Mucosa of rectum (tissue), 2 donors: ENCODE data around the gene RHOV.
A peak's percentile ranks its signal among the peaks of the same experiment; 100 is the strongest.

Source experiments
- H3K27ac ChIP-seq, 2 donors: one replicate each; pipeline ENCODE4 v1.7.0; 2013; ENCODE audit warnings: inconsistent platforms in 2 of 2, low read depth in 2 of 2, low read length in 2 of 2
- H3K27me3 ChIP-seq, 2 donors: one replicate each; pipeline ENCODE4 v1.7.0; 2013; ENCODE audit warnings: low read length in 2 of 2; ENCODE audit not compliant: control insufficient read depth in 2 of 2, insufficient read depth in 2 of 2
- H3K36me3 ChIP-seq, 2 donors: one replicate each; pipeline ENCODE4 v1.7.0; 2013; ENCODE audit warnings: low read length in 2 of 2; ENCODE audit not compliant: control insufficient read depth in 2 of 2, insufficient read depth in 2 of 2
- H3K4me1 ChIP-seq, 2 donors: one replicate each; pipeline ENCODE4 v1.7.0; 2013; ENCODE audit warnings: low read length in 2 of 2, mild to moderate bottlenecking in 1 of 2; ENCODE audit not compliant: control insufficient read depth in 2 of 2, insufficient read depth in 2 of 2
- H3K4me3 ChIP-seq, 2 donors: one replicate each; pipeline ENCODE4 v1.7.0; 2013; ENCODE audit warnings: low read length in 2 of 2
- H3K9ac ChIP-seq, 2 donors: one replicate each; pipeline ENCODE4 v1.7.0; 2013; ENCODE audit warnings: low read length in 2 of 2, low read depth in 1 of 2, mild to moderate bottlenecking in 1 of 2
- H3K9me3 ChIP-seq, 2 donors: one replicate each; pipeline ENCODE4 v1.7.0; 2013; ENCODE audit warnings: low read length in 2 of 2; ENCODE audit not compliant: control insufficient read depth in 2 of 2
- donor health status: healthy.
- donor health status: Normal muscosa, but diverticular disease.

RHOV gene, protein sequence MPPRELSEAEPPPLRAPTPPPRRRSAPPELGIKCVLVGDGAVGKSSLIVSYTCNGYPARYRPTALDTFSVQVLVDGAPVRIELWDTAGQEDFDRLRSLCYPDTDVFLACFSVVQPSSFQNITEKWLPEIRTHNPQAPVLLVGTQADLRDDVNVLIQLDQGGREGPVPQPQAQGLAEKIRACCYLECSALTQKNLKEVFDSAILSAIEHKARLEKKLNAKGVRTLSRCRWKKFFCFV

GRCh38 chr15:40873694-40874561 lies at the start of gene RHOV:
RHOV (minus strand) TSS chr15:40874234; CDS start chr15:40874139, 95 bp downstream.
- Histone ChIP-seq H3K27ac (peak within 1 kb of the TSS; percentile 65 to 79), H3K4me3 (peak within 1 kb of the TSS; percentile 60 to 65), H3K27me3 (no peaks in the 10 kb centered on the region), H3K4me1 (peaks cover 20 to 27% of the 10 kb centered on the region in 2 donors), H3K9me3 (no peaks in the 10 kb centered on the region), H3K9ac (peak within 1 kb of the TSS; percentile 24 to 56), H3K36me3 (no peaks in the 10 kb centered on the region)

- no peaks in the 10 kb centered on the region for H3K36me3 ChIP-seq
- H3K27ac ChIP-seq: no peak overlapping the region
- peaks cover 13% of the 10 kb centered on the region in 2 donors for H3K27me3 ChIP-seq
- no peaks in the 10 kb centered on the region for H3K9me3 ChIP-seq
- H3K4me1 ChIP-seq: peaks cover 33 to 34% of the 10 kb centered on the region in 2 donors
- no peak overlapping the region for H3K4me3 ChIP-seq
- H3K9ac ChIP-seq: no peak overlapping the region
Measured at GRCh38 chr15:40923551-40923950, 49.5 kb upstream of the RHOV start.

- Histone ChIP-seq H3K9me3 (no peaks in the 10 kb centered on the region), H3K4me1 (peaks cover 28 to 31% of the 10 kb centered on the region in 2 donors), H3K36me3 (no peaks in the 10 kb centered on the region), H3K9ac (no peak overlapping the region), H3K27ac (peak overlapping the region in 1 of 2 donors; percentile 38), H3K4me3 (no peak overlapping the region), H3K27me3 (peaks cover 13% of the 10 kb centered on the region in 2 donors)
Measured at GRCh38 chr15:40922608-40923005, 48.6 kb upstream of the RHOV start.

- Histone ChIP-seq H3K27ac (peak overlapping the region in 1 of 2 donors; percentile 38), H3K4me3 (no peak overlapping the region), H3K4me1 (peaks cover 24 to 28% of the 10 kb centered on the region in 2 donors), H3K9ac (no peak overlapping the region), H3K36me3 (no peaks in the 10 kb centered on the region), H3K27me3 (peaks cover 8 to 10% of the 10 kb centered on the region in 2 donors), H3K9me3 (no peaks in the 10 kb centered on the region)
Measured at GRCh38 chr15:40921949-40922607, 48.0 kb upstream of the RHOV start.

- H3K36me3 ChIP-seq: no peaks in the 10 kb centered on the region
- H3K27ac ChIP-seq: peak overlapping the region in 1 of 2 donors; percentile 23
- H3K27me3 ChIP-seq: no peaks in the 10 kb centered on the region
- H3K9me3 ChIP-seq: no peaks in the 10 kb centered on the region
- no peak overlapping the region for H3K9ac ChIP-seq
- peaks cover 9 to 13% of the 10 kb centered on the region in 2 donors for H3K4me1 ChIP-seq
- no peak overlapping the region for H3K4me3 ChIP-seq
Measured at GRCh38 chr15:40918799-40919392, 44.9 kb upstream of the RHOV start.

DNA sequence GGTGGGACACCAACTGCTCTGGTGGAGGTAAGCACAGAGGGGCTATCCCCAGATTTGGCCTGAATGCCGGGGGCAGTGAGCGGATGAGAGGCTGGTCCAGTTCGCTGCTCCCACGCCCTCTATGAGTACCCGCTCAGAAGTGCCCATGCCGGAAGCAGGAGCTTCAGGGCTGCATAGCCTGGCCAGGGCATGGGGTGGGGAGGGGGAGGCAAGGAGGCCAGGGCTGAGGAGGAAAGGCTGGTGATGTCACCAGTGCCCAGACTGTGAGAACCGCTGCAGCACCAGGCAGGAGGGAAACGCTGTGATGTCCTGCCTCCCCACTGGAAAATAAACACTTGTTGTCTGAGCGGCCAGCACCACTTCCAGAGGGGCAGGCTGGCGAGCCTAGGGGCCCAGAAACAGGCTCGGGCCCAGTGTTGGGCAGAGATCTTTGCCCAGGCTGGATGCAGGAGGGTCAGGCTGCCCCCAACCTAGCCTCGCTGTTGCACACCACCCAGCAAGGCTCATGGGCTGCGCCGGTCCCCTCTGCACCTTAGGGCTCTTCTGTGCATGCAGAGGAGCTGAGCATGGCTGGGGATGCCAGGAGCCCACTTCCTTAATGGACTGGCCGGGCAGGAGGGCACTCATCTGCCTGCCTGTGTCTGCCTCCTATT lies 44.2 kb upstream of the RHOV start:
- H3K27me3 ChIP-seq: no peaks in the 10 kb centered on the region
- H3K4me1 ChIP-seq: peaks cover 9 to 13% of the 10 kb centered on the region in 2 donors
- no peak overlapping the region for H3K4me3 ChIP-seq
- H3K9me3 ChIP-seq: no peaks in the 10 kb centered on the region
- H3K36me3 ChIP-seq: no peaks in the 10 kb centered on the region
- peak overlapping the region in 1 of 2 donors; percentile 23 for H3K27ac ChIP-seq
- no peak overlapping the region for H3K9ac ChIP-seq

GRCh38 chr15:40917585-40917984 lies 43.6 kb upstream of the RHOV start:
- no peak overlapping the region for H3K9ac ChIP-seq
- no peaks in the 10 kb centered on the region for H3K9me3 ChIP-seq
- H3K36me3 ChIP-seq: no peaks in the 10 kb centered on the region
- peaks cover 3 to 7% of the 10 kb centered on the region in 2 donors for H3K4me1 ChIP-seq
- no peaks in the 10 kb centered on the region for H3K27me3 ChIP-seq
- H3K4me3 ChIP-seq: no peak overlapping the region
- H3K27ac ChIP-seq: no peak overlapping the region

DNA sequence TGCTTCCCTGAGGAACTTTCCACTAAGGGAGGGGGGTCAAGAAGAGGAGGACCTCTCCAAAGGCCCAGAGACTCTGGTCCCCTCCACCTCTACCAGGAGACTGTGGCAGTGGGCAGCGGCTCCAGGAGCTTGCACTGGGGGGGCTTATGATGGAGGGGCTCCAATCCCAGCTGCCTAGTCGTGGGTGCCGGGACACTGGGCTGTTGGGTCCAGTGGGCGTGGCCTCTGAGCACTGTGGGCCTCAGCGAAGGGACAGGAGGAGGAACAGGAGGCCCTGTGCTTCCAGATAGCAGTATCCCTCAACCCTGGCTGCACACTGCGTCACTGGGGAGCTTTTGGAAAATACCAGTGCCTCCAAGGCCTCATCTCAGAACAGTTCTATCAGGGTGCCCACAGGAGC lies 41.6 kb upstream of the RHOV start:
- Histone ChIP-seq H3K9ac (no peak overlapping the region), H3K27me3 (no peaks in the 10 kb centered on the region), H3K4me3 (no peak overlapping the region), H3K27ac (no peak overlapping the region), H3K36me3 (no peaks in the 10 kb centered on the region), H3K9me3 (no peaks in the 10 kb centered on the region), H3K4me1 (no peaks in the 10 kb centered on the region)

- Histone ChIP-seq H3K27ac (no peak overlapping the region), H3K4me1 (no peaks in the 10 kb centered on the region), H3K27me3 (no peaks in the 10 kb centered on the region), H3K9ac (no peak overlapping the region), H3K36me3 (no peaks in the 10 kb centered on the region), H3K9me3 (no peaks in the 10 kb centered on the region), H3K4me3 (no peak overlapping the region)
Measured at GRCh38 chr15:40915116-40915661, 41.2 kb upstream of the RHOV start.
